CD14-positive monocyte (primary cell): Measurements from ENCODE around the gene HLA-DRA. TPM values are rescaled to one million over a fixed set of nuclear protein-coding genes. Genes with fewer than 3 reads are reported as not detected.

Source experiments
- DNase-seq, 3 donors: peaks; one replicate each; pipeline ENCODE4 v3.0.0-alpha.2; 2011 to 2022
- H2AFZ ChIP-seq: 2 replicates; pipeline ENCODE4 v1.6.0; 2012; ENCODE audit warnings: mild to moderate bottlenecking, low read depth, low read length, inconsistent platforms; ENCODE audit not compliant: insufficient read depth, poor library complexity, severe bottlenecking
- H3K27ac ChIP-seq, 2 donors: 1 replicate in 1 of 2; 2 replicates in 1 of 2; pipeline ENCODE4 v1.5.1; 2012 to 2013; ENCODE audit warnings: low read length in 2 of 2, control low read depth in 1 of 2, inconsistent platforms in 1 of 2, low read depth in 1 of 2, mild to moderate bottlenecking in 1 of 2
- H3K27me3 ChIP-seq, 2 donors: one replicate each; pipeline versions ENCODE4 v1.6.0 to v1.6.1; 2011 to 2013; ENCODE audit warnings: low read length in 2 of 2; ENCODE audit not compliant: control insufficient read depth in 2 of 2, insufficient read depth in 2 of 2
- H3K36me3 ChIP-seq, 2 donors: replicated peaks in 1 of 2; 1 replicate in 1 of 2; 2 replicates in 1 of 2; pipeline versions ENCODE4 v1.5.1 to v1.6.1; 2012 to 2013; ENCODE audit warnings: low read length in 2 of 2, control low read depth in 1 of 2, inconsistent platforms in 1 of 2, mild to moderate bottlenecking in 1 of 2; ENCODE audit not compliant: insufficient read depth in 2 of 2, control insufficient read depth in 1 of 2
- H3K4me1 ChIP-seq, 2 donors: 1 replicate in 1 of 2; 2 replicates in 1 of 2; pipeline versions ENCODE4 v1.5.1 to v1.6.1; 2012 to 2013; ENCODE audit warnings: low read length in 2 of 2, control low read depth in 1 of 2, inconsistent platforms in 1 of 2, mild to moderate bottlenecking in 1 of 2, moderate library complexity in 1 of 2; ENCODE audit not compliant: insufficient read depth in 2 of 2, control insufficient read depth in 1 of 2
- H3K4me2 ChIP-seq: replicated peaks from 2 replicates; pipeline ENCODE3; 2012; ENCODE audit warnings: low read length, moderate library complexity, mild to moderate bottlenecking; ENCODE audit not compliant: poor library complexity, severe bottlenecking; ENCODE audit errors: extremely low read depth
- H3K4me3 ChIP-seq, 3 experiments: fragments of 200-600 bp in 1 of 3; sonication (generic) in 1 of 3; replicated peaks in 1 of 3; 1 replicate in 2 of 3; 2 replicates in 1 of 3; pipeline ENCODE4 v1.5.1; 2011 to 2013; ENCODE audit warnings: low read length in 3 of 3, mild to moderate bottlenecking in 3 of 3, control low read depth in 2 of 3, low read depth in 2 of 3, inconsistent platforms in 1 of 3, moderate library complexity in 1 of 3
- H3K79me2 ChIP-seq: 2 replicates; pipeline ENCODE4 v1.6.0; 2012; ENCODE audit warnings: mild to moderate bottlenecking, control low read depth, inconsistent platforms, low read length, moderate library complexity; ENCODE audit not compliant: insufficient read depth
- H3K9ac ChIP-seq: 2 replicates; pipeline ENCODE4 v1.6.0; 2017; ENCODE audit warnings: low read length, mild to moderate bottlenecking; ENCODE audit not compliant: insufficient read depth, poor library complexity, severe bottlenecking
- H3K9me3 ChIP-seq, 2 donors: replicated peaks in 1 of 2; 1 replicate in 1 of 2; 2 replicates in 1 of 2; pipeline versions ENCODE4 v1.5.1 to v1.6.1; 2012 to 2013; ENCODE audit warnings: low read length in 2 of 2, control low read depth in 1 of 2; ENCODE audit not compliant: control insufficient read depth in 1 of 2, insufficient read depth in 1 of 2
- H4K20me1 ChIP-seq: 2 replicates; pipeline ENCODE4 v1.6.0; 2012; ENCODE audit warnings: mild to moderate bottlenecking, low read length, control low read depth, moderate library complexity; ENCODE audit not compliant: insufficient read depth
- H3K27ac Mint-ChIP-seq, 7 donors: one replicate each; pipeline ENCODE4 v1.8.0; 2020; ENCODE audit warnings: mild to moderate bottlenecking in 7 of 7, mixed read lengths in 7 of 7, moderate library complexity in 6 of 7, inconsistent platforms in 2 of 7
- H3K27me3 Mint-ChIP-seq, 3 donors: one replicate each; pipeline ENCODE4 v1.8.0; 2021 to 2022; ENCODE audit warnings: low read depth in 3 of 3, mild to moderate bottlenecking in 3 of 3, mixed read lengths in 3 of 3, moderate library complexity in 3 of 3, inconsistent platforms in 1 of 3
- H3K36me3 Mint-ChIP-seq, 2 donors: one replicate each; pipeline ENCODE4 v1.8.0; 2020; ENCODE audit warnings: mixed read lengths in 2 of 2, inconsistent platforms in 1 of 2, mild to moderate bottlenecking in 1 of 2
- H3K4me1 Mint-ChIP-seq: one replicate; pipeline ENCODE4 v1.8.0; 2020; ENCODE audit warnings: mild to moderate bottlenecking, mixed read lengths
- H3K4me3 Mint-ChIP-seq, 2 donors: one replicate each; pipeline ENCODE4 v1.8.0; 2020; ENCODE audit warnings: mild to moderate bottlenecking in 2 of 2, mixed read lengths in 2 of 2, moderate library complexity in 1 of 2
- H3K9me3 Mint-ChIP-seq, 7 donors: one replicate each; pipeline ENCODE4 v1.8.0; 2020 to 2022; ENCODE audit warnings: mixed read lengths in 7 of 7, mild to moderate bottlenecking in 6 of 7, moderate library complexity in 6 of 7, inconsistent platforms in 2 of 7
- CTCF ChIP-seq: fragments of 200-600 bp; IDR thresholded peaks from one replicate; pipeline ENCODE4 v1.8.0; 2022; ENCODE audit warnings: antibody characterized with exemption, mild to moderate bottlenecking
- WGBS: methylation state at CpG from one replicate; pipeline ENCODE4 v1.1.5; 2013; ENCODE audit warnings: missing lambda C conversion rate; ENCODE audit not compliant: insufficient coverage; 5-methylcytosine and 5-hydroxymethylcytosine counted together
- intact Hi-C, 2 donors: fragments of 100-400 bp; cut with micrococcal nuclease; formaldehyde crosslinking; loops; one replicate each; pipeline versions ENCODE4 v1.15.0 to v1.15.1; 2023
- polyA plus RNA-seq, 3 donors: library from polyadenylated mRNA; depleted of rRNA in 1 of 3; unstranded in 2 of 3; stranded (reverse) in 1 of 3; fragments of 300-500 nt in 2 of 3; fragments of >200 nt in 1 of 3; fragmentation: Illumina TruSeq in 2 of 3; gene quantifications; 1 replicate in 2 of 3; 2 replicates in 1 of 3; pipeline ENCODE4 v1.2.3, GENCODE V29; 2012 to 2021

The HLA-DRA gene
- polyA plus RNA-seq, 3 donors, result 4,194 to 5,181 (median 4,943) TPM

GRCh38 chr6:32439139-32439538 is 548 bp upstream of the HLA-DRA start:
- intact Hi-C loops, result no loop called here
- H3K9ac ChIP-seq, result peak overlapping the region; percentile 89
- no peaks in the 10 kb centered on the region for H3K27me3 ChIP-seq
- H4K20me1 ChIP-seq, result peaks cover 29% of the 10 kb centered on the region
- H3K4me3 ChIP-seq, result peak overlapping the region in 2 of 3 experiments; percentile 99 to 100
- Mint-ChIP-seq H3K9me3 (peaks cover 0 to 9% (median 2%) of the 10 kb centered on the region in 7 donors), H3K27ac (peak overlapping the region; percentile 99 to 100 (median 99)), H3K36me3 (peaks cover 47 to 51% of the 10 kb centered on the region in 2 donors), H3K27me3 (peaks cover 0 to 3% (median 2%) of the 10 kb centered on the region in 3 donors), H3K4me3 (peak overlapping the region; percentile 94 to 97), H3K4me1 (peaks cover 67% of the 10 kb centered on the region)
- H3K4me1 ChIP-seq, result peaks cover 60 to 71% of the 10 kb centered on the region in 2 donors
- H3K27ac ChIP-seq, result peak overlapping the region; percentile 90 to 98
- peak overlapping the region; percentile 98 for H3K4me2 ChIP-seq
- no peaks in the 10 kb centered on the region for H3K9me3 ChIP-seq
- no peak for TF ChIP-seq CTCF
- peaks cover 22 to 39% of the 10 kb centered on the region in 2 donors for H3K36me3 ChIP-seq
- DNase-seq, result no peak
- H2AFZ ChIP-seq, result no peak overlapping the region
- H3K79me2 ChIP-seq, result peaks cover 47% of the 10 kb centered on the region
- WGBS, result no CpG with 5 or more reads among the region's 1 CpG

DNA sequence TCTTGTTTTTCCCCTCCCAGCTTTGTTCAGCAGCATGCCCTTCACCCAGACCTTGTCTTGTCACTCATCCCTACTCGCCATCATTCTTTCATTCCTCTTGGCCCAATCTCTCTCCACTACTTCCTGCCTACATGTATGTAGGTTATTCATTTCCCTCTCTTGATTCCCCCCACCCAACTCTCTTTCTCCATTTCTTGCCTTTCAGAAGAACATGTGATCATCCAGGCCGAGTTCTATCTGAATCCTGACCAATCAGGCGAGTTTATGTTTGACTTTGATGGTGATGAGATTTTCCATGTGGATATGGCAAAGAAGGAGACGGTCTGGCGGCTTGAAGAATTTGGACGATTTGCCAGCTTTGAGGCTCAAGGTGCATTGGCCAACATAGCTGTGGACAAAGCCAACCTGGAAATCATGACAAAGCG is 2.6 kb downstream of the HLA-DRA start:
- no peak for TF ChIP-seq CTCF
- Mint-ChIP-seq H3K9me3 (peaks cover 0 to 9% (median 2%) of the 10 kb centered on the region in 7 donors), H3K4me1 (peaks cover 59% of the 10 kb centered on the region), H3K27me3 (peaks cover 0 to 3% (median 2%) of the 10 kb centered on the region in 3 donors), H3K4me3 (peak overlapping the region; percentile 94 to 97), H3K36me3 (peaks cover 61 to 66% of the 10 kb centered on the region in 2 donors), H3K27ac (peak overlapping the region; percentile 76 to 100 (median 99))
- H3K36me3 ChIP-seq, result peaks cover 29 to 51% of the 10 kb centered on the region in 2 donors
- peaks cover 38% of the 10 kb centered on the region for H4K20me1 ChIP-seq
- DNase-seq, result no peak
- H3K4me3 ChIP-seq, result peak overlapping the region; percentile 85 to 100 (median 99)
- peaks cover 47% of the 10 kb centered on the region for H3K79me2 ChIP-seq
- WGBS, result 67% methylated on average over 1 of the region's 7 CpGs
- peaks cover 47 to 58% of the 10 kb centered on the region in 2 donors for H3K4me1 ChIP-seq
- intact Hi-C loops, result no loop called here
- H3K27ac ChIP-seq, result peak overlapping the region in 1 of 2 donors; percentile 58
- peak overlapping the region; percentile 98 for H3K4me2 ChIP-seq
- no peaks in the 10 kb centered on the region for H3K9me3 ChIP-seq
- H2AFZ ChIP-seq, result no peak overlapping the region
- H3K9ac ChIP-seq, result no peak overlapping the region
- H3K27me3 ChIP-seq, result no peaks in the 10 kb centered on the region
